Fibroblast of villous mesenchyme (primary cell): ENCODE data around the gene PDK2. TPM values are rescaled to one million over a fixed set of nuclear protein-coding genes. Genes with fewer than 3 reads are reported as not detected.

Experiments used
- DNase-seq: peaks from one replicate; pipeline ENCODE4 v3.0.0-alpha.2; 2010; ENCODE audit warnings: low read depth
- H3K4me3 ChIP-seq: 2 replicates; pipeline ENCODE4 v1.5.1; 2011; ENCODE audit warnings: low read depth, mild to moderate bottlenecking, low read length
- total RNA-seq: library from RNA; depleted of rRNA; stranded (reverse); fragments of >200 nt; gene quantifications from 2 replicates; pipeline ENCODE4 v1.2.3, GENCODE V29; 2012
- TF ChIP-seq, protein P1 (sequence below): IDR thresholded peaks from 2 replicates; pipeline ENCODE4 v1.5.1; 2012; ENCODE audit warnings: low read depth, mild to moderate bottlenecking, low read length; ENCODE audit not compliant: insufficient read depth

Gene PDK2
- total RNA-seq, 1 donor: 20.3 TPM

DNA sequence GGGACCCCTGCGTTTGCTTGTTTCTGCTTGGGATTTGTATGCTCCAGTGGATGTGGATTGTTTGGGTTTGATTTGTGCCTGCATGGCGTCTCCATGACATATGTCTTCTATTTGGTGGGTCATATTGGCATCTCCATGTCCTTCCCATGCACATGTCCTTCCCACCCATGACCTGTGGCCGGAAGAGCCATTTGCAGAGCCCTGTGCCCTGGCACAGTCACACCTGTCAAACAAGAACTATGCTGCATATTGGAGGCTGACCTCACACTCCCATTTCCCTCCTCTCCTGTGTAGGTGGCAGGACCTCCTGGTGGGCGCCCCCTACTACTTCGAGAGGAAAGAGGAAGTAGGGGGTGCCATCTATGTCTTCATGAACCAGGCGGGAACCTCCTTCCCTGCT is 23.5 kb upstream of the PDK2 start:
- DNase-seq: no peak
- TF ChIP-seq, protein P1, sequence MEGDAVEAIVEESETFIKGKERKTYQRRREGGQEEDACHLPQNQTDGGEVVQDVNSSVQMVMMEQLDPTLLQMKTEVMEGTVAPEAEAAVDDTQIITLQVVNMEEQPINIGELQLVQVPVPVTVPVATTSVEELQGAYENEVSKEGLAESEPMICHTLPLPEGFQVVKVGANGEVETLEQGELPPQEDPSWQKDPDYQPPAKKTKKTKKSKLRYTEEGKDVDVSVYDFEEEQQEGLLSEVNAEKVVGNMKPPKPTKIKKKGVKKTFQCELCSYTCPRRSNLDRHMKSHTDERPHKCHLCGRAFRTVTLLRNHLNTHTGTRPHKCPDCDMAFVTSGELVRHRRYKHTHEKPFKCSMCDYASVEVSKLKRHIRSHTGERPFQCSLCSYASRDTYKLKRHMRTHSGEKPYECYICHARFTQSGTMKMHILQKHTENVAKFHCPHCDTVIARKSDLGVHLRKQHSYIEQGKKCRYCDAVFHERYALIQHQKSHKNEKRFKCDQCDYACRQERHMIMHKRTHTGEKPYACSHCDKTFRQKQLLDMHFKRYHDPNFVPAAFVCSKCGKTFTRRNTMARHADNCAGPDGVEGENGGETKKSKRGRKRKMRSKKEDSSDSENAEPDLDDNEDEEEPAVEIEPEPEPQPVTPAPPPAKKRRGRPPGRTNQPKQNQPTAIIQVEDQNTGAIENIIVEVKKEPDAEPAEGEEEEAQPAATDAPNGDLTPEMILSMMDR: no peak
- H3K4me3 ChIP-seq: no peak overlapping the region

DNA sequence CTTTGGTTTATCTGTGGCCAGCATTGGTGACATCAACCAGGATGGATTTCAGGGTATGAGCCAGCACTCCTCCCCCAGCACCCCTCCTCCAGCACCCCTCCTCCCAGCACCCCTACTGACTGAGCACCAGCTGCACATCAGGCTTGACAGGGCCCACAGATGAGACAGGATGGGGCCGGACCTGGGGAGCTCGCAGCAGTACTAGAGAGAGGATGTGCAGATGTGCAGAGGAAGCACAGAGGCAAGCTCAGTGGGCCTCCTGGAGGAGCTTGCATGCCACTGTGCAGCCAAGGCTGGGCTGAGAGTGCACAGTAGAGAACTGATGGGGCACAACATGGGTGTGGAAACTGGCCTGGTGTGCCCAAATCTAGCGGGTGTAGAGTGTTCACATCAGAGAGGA is 23.0 kb upstream of the PDK2 start:
- H3K4me3 ChIP-seq: no peak overlapping the region
- no peak for DNase-seq
- TF ChIP-seq, protein P1: no peak

DNA sequence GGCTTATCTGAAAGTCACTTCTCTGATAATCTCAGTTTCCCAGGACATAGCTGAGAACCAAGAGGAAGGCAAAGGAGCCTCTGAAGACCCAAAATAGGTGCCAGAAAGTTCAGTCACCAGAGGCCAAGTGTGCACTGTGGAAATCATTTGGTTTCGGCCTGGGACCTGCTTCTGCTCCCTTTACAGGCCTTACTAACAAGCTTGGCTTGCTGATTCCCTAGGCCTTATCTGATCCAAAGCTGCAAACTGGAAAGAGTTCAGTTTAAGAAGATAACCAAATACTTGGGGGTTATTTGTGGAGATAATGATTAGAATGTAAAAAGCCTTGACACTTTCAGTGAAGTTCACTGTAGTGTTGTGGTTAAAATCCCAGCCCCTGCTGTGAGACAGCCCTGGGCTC is 22.2 kb upstream of the PDK2 start:
- TF ChIP-seq, protein P1: no peak
- H3K4me3 ChIP-seq: no peak overlapping the region
- DNase-seq: peak; percentile 57

DNA sequence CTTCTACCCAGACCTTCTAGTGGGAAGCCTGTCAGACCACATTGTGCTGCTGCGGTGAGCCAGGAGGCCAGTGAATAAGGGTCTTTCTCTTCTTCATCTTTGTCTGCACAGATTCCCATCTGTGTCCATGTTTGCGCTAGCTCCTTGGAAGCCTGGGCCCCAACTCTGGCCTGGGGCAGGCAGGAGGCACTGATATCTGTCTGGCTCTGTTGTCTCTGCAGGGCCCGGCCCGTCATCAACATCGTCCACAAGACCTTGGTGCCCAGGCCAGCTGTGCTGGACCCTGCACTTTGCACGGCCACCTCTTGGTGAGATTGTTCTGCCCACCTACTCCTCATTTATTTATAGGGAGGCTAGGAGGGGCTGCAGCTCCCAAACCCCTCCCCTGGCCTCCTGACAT is 20.9 kb upstream of the PDK2 start:
- no peak overlapping the region for H3K4me3 ChIP-seq
- DNase-seq: no peak
- TF ChIP-seq, protein P1: no peak

DNA sequence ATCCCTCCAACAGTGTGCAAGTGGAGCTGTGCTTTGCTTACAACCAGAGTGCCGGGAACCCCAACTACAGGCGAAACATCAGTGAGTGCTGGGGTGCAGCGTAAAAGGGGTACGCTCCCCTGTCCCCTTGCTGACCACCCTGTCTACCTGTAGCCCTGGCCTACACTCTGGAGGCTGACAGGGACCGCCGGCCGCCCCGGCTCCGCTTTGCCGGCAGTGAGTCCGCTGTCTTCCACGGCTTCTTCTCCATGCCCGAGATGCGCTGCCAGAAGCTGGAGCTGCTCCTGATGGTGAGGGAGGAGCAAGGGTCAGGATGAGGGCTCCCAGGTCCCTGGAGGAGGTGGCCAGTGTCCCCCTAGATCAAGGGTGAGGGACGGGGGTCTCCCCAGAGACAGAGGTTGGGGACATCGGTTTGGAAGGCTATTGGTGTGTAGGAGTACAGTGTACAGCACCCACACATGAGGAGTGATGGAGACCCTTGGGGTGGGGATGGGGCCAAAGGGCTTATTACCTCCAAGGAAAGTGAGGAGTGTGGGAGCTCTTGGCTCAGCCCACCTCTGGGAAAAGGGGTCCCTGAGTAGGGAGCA is 19.6 kb upstream of the PDK2 start:
- no peak overlapping the region for H3K4me3 ChIP-seq
- TF ChIP-seq, protein P1: no peak
- DNase-seq: no peak

DNA sequence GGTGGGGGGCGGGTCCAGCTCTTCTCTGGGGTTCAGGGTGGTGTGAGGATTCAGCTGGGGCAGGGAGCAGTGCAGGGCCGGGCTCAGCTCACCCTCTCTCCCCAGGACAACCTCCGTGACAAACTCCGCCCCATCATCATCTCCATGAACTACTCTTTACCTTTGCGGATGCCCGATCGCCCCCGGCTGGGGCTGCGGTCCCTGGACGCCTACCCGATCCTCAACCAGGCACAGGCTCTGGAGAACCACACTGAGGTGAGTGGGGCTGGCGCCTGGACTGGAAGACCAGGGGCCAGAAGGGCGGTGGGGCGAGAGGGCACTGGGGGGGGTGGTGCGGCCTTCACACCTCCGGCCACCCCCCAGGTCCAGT is 18.9 kb upstream of the PDK2 start:
- H3K4me3 ChIP-seq: no peak overlapping the region
- no peak for DNase-seq
- TF ChIP-seq, protein P1: no peak

DNA sequence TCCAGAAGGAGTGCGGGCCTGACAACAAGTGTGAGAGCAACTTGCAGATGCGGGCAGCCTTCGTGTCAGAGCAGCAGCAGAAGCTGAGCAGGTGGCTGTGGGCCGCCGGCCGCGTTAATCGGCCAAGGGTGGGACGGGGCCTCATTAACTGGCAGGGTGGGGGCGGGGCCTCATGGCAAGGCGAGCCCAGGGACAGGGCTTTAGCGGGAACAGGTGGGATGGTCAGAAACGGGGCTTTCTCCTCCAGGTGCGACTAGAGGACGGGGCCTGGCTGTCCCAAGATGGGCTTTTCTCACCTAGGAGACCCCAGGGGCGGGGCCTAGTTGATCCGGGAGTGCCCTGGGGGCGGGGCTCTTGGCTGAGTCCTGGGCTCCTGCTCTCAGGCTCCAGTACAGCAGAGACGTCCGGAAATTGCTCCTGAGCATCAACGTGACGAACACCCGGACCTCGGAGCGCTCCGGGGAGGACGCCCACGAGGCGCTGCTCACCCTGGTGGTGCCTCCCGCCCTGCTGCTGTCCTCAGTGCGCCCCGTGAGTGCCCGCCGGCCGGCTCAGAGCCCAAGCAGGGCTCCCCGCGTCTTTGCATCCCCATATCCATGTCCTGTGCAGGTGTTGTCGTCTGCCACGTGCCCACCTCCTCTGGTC is 18.4 kb upstream of the PDK2 start:
- TF ChIP-seq, protein P1: no peak
- H3K4me3 ChIP-seq: no peak overlapping the region
- DNase-seq: no peak
